OCI-LY3 (cell line): ENCODE data around the gene NGEF.

Experiments used
- EZH2phosphoT487 ChIP-seq: fragments of 200-600 bp; shearing (Covaris generic); IDR thresholded peaks from 2 replicates; pipeline ENCODE4 v1.6.1; 2018; ENCODE audit warnings: antibody characterized with exemption, mixed run types, low read depth
- TF ChIP-seq, protein P1 (sequence below): fragments of 200-600, 300-600 bp; sonication (generic); IDR thresholded peaks from 2 replicates; pipeline ENCODE4 v1.5.1; 2014; ENCODE audit warnings: antibody characterized with exemption, low read length, low read depth

DNA sequence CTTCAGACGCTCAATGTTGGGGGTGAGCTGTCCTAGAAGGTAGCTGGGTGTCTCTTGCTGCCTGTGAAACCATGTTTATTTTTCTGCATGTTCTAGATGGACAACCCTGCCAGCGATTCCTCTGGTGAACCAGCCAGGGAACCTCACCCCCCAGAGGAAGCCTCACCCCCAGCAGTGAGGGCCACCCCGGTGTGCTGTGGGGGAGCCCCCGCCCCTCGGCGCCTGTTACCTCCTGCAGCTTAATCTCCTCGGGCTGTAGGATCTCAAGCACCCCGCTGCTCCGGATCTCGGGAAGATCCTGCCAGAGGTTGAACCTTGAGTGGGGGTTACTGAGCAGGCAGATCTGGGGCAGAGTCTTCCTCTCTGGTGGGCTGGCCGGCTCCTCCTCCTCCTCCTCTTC is 93.0 kb downstream of the NGEF start:
- TF ChIP-seq, protein P1, sequence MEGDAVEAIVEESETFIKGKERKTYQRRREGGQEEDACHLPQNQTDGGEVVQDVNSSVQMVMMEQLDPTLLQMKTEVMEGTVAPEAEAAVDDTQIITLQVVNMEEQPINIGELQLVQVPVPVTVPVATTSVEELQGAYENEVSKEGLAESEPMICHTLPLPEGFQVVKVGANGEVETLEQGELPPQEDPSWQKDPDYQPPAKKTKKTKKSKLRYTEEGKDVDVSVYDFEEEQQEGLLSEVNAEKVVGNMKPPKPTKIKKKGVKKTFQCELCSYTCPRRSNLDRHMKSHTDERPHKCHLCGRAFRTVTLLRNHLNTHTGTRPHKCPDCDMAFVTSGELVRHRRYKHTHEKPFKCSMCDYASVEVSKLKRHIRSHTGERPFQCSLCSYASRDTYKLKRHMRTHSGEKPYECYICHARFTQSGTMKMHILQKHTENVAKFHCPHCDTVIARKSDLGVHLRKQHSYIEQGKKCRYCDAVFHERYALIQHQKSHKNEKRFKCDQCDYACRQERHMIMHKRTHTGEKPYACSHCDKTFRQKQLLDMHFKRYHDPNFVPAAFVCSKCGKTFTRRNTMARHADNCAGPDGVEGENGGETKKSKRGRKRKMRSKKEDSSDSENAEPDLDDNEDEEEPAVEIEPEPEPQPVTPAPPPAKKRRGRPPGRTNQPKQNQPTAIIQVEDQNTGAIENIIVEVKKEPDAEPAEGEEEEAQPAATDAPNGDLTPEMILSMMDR, result no peak
- TF ChIP-seq EZH2phosphoT487, result no peak
